ENCODE measurements around the gene SLC35D3.
"Not testable (repeated sequence)": the region's sequence is repeated elsewhere in the genome, so short reads cannot be mapped to it uniquely, and the experiment has no call there.

The SLC35D3 gene, protein sequence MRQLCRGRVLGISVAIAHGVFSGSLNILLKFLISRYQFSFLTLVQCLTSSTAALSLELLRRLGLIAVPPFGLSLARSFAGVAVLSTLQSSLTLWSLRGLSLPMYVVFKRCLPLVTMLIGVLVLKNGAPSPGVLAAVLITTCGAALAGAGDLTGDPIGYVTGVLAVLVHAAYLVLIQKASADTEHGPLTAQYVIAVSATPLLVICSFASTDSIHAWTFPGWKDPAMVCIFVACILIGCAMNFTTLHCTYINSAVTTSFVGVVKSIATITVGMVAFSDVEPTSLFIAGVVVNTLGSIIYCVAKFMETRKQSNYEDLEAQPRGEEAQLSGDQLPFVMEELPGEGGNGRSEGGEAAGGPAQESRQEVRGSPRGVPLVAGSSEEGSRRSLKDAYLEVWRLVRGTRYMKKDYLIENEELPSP

DNA sequence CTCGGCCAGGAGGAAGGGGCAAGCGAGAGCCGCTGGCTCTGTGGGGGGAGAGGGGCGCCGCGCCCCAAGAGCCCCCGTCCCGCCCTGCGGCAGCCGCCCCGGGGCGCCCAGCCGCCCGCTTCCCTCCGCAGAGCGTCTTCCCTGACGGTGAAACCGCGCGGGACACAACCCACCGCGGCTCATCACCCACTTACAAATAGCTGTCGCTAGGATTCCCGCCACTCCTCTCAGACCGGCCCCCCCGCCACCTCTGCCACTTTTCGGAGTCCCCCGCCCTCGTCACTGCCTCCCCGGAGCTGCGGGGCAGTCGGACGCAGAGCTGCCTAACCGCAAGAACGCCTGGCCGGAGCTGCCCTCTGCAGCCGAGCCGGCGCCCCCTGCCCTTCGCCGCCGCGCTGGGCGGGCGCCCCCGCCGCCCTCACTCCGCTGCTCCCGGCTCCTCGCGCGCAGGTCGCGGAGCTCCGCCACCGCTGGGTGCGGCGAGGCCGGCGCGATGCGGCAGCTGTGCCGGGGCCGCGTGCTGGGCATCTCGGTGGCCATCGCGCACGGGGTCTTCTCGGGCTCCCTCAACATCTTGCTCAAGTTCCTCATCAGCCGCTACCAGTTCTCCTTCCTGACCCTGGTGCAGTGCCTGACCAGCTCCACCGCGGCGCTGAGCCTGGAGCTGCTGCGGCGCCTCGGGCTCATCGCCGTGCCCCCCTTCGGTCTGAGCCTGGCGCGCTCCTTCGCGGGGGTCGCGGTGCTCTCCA is at the start of gene SLC35D3:
Gene SLC35D3 (plus strand): TSS at position 366 of the 749 bp plus-strand sequence. CDS start 128 bp downstream, at position 494.
- no peaks in the 10 kb centered on the region for H3K36me3 ChIP-seq (ENCODE audit: control insufficient read depth in 5 of 5, insufficient read depth in 5 of 5, low read length in 5 of 5)
- peaks cover 4 to 39% (median 35%) of the 10 kb centered on the region in 5 donors for H3K4me1 ChIP-seq (ENCODE audit: control insufficient read depth in 5 of 5, insufficient read depth in 5 of 5, low read length in 5 of 5)
- H3K9ac ChIP-seq (ENCODE audit: low read length in 5 of 5): no peak within 1 kb of the TSS
- no peaks in the 10 kb centered on the region for H3K9me3 ChIP-seq (ENCODE audit: control insufficient read depth in 5 of 5, low read length in 5 of 5)
- H3K4me3 ChIP-seq (ENCODE audit: low read depth in 1 of 5, low read length in 5 of 5): peak within 1 kb of the TSS in 4 of 5 donors; percentile 55 to 72 (median 62)
- no peak within 1 kb of the TSS for H3K27ac ChIP-seq (ENCODE audit: low read depth, low read length)
- H3K27me3 ChIP-seq (ENCODE audit: control insufficient read depth in 5 of 5, insufficient read depth in 4 of 5, low read length in 5 of 5): peaks cover 24 to 49% (median 36%) of the 10 kb centered on the region in 5 donors

- peaks cover 0 to 22% (median 12%) of the 10 kb centered on the region in 5 donors for H3K36me3 ChIP-seq (ENCODE audit: control insufficient read depth in 5 of 5, insufficient read depth in 5 of 5, low read length in 5 of 5)
- no peaks in the 10 kb centered on the region for H3K4me1 ChIP-seq (ENCODE audit: control insufficient read depth in 5 of 5, insufficient read depth in 5 of 5, low read length in 5 of 5)
- H3K4me3 ChIP-seq (ENCODE audit: low read depth in 1 of 5, low read length in 5 of 5): no peak overlapping the region
- no peak overlapping the region for H3K27ac ChIP-seq (ENCODE audit: low read depth, low read length)
- H3K9me3 ChIP-seq (ENCODE audit: control insufficient read depth in 5 of 5, low read length in 5 of 5): peaks cover 2 to 20% (median 12%) of the 10 kb centered on the region in 5 donors
- H3K9ac ChIP-seq (ENCODE audit: low read length in 5 of 5): no peak overlapping the region
- no peaks in the 10 kb centered on the region for H3K27me3 ChIP-seq (ENCODE audit: control insufficient read depth in 5 of 5, insufficient read depth in 4 of 5, low read length in 5 of 5)
These were observed 48.4 kb upstream of the SLC35D3 start for GRCh38 chr6:136873748-136874147.

- H3K9ac ChIP-seq (ENCODE audit: low read length in 5 of 5); H3K27me3 ChIP-seq (ENCODE audit: control insufficient read depth in 5 of 5, insufficient read depth in 4 of 5, low read length in 5 of 5); H3K4me1 ChIP-seq (ENCODE audit: control insufficient read depth in 5 of 5, insufficient read depth in 5 of 5, low read length in 5 of 5); H3K4me3 ChIP-seq (ENCODE audit: low read depth in 1 of 5, low read length in 5 of 5); H3K27ac ChIP-seq (ENCODE audit: low read depth, low read length): not testable (repeated sequence)
- Histone ChIP-seq H3K9me3 (ENCODE audit: control insufficient read depth in 5 of 5, low read length in 5 of 5) (peaks cover 2 to 20% (median 12%) of the 10 kb centered on the region in 5 donors), H3K36me3 (ENCODE audit: control insufficient read depth in 5 of 5, insufficient read depth in 5 of 5, low read length in 5 of 5) (peaks cover 0 to 19% (median 7%) of the 10 kb centered on the region in 5 donors)
These were observed 45.6 kb upstream of the SLC35D3 start for GRCh38 chr6:136876469-136876868.

- H3K27me3 ChIP-seq (ENCODE audit: control insufficient read depth in 5 of 5, insufficient read depth in 4 of 5, low read length in 5 of 5): no peaks in the 10 kb centered on the region
- no peak overlapping the region for H3K27ac ChIP-seq (ENCODE audit: low read depth, low read length)
- H3K36me3 ChIP-seq (ENCODE audit: control insufficient read depth in 5 of 5, insufficient read depth in 5 of 5, low read length in 5 of 5): peaks cover 0 to 3% (median 0%) of the 10 kb centered on the region in 5 donors
- no peak overlapping the region for H3K4me3 ChIP-seq (ENCODE audit: low read depth in 1 of 5, low read length in 5 of 5)
- no peaks in the 10 kb centered on the region for H3K9me3 ChIP-seq (ENCODE audit: control insufficient read depth in 5 of 5, low read length in 5 of 5)
- H3K9ac ChIP-seq (ENCODE audit: low read length in 5 of 5): no peak overlapping the region
- H3K4me1 ChIP-seq (ENCODE audit: control insufficient read depth in 5 of 5, insufficient read depth in 5 of 5, low read length in 5 of 5): no peaks in the 10 kb centered on the region
These were observed 41.2 kb upstream of the SLC35D3 start for GRCh38 chr6:136880748-136881460.

DNA sequence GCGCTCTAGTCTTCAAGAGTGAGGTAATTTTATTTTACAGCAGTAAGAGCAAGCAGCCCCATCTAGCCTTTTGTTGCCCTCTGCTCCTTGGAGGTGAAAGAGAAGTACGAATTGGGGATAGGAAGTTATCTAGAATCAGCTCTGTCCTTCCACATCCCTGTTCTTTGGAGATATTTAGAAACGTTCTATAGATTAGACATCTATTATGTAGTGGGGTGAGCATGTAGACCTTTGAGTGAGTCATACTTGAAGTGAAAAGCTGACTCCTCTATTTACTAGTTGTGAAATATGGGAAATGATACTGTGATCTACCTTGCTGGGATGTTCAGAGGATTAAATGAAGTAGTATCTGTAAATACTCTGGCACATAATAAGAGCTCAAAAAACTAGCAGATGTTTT is 36.0 kb upstream of the SLC35D3 start:
- Histone ChIP-seq H3K9ac (ENCODE audit: low read length in 5 of 5) (no peak overlapping the region), H3K4me1 (ENCODE audit: control insufficient read depth in 5 of 5, insufficient read depth in 5 of 5, low read length in 5 of 5) (no peaks in the 10 kb centered on the region), H3K4me3 (ENCODE audit: low read depth in 1 of 5, low read length in 5 of 5) (no peak overlapping the region)

GRCh38 chr6:136887953-136888352 is 34.1 kb upstream of the SLC35D3 start:
- Histone ChIP-seq H3K4me1 (ENCODE audit: control insufficient read depth in 5 of 5, insufficient read depth in 5 of 5, low read length in 5 of 5) (no peaks in the 10 kb centered on the region), H3K36me3 (ENCODE audit: control insufficient read depth in 5 of 5, insufficient read depth in 5 of 5, low read length in 5 of 5) (peaks cover 0 to 4% (median 0%) of the 10 kb centered on the region in 5 donors), H3K27me3 (ENCODE audit: control insufficient read depth in 5 of 5, insufficient read depth in 4 of 5, low read length in 5 of 5) (no peaks in the 10 kb centered on the region), H3K9me3 (ENCODE audit: control insufficient read depth in 5 of 5, low read length in 5 of 5) (no peaks in the 10 kb centered on the region), H3K27ac (ENCODE audit: low read depth, low read length) (no peak overlapping the region), H3K9ac (ENCODE audit: low read length in 5 of 5) (no peak overlapping the region), H3K4me3 (ENCODE audit: low read depth in 1 of 5, low read length in 5 of 5) (no peak overlapping the region)

More for the DNA sequence above, 36.0 kb upstream of the SLC35D3 start:
- H3K36me3 ChIP-seq (ENCODE audit: control insufficient read depth in 5 of 5, insufficient read depth in 5 of 5, low read length in 5 of 5): peaks cover 0 to 4% (median 0%) of the 10 kb centered on the region in 5 donors
- no peaks in the 10 kb centered on the region for H3K27me3 ChIP-seq (ENCODE audit: control insufficient read depth in 5 of 5, insufficient read depth in 4 of 5, low read length in 5 of 5)
- no peaks in the 10 kb centered on the region for H3K9me3 ChIP-seq (ENCODE audit: control insufficient read depth in 5 of 5, low read length in 5 of 5)
- no peak overlapping the region for H3K27ac ChIP-seq (ENCODE audit: low read depth, low read length)

DNA sequence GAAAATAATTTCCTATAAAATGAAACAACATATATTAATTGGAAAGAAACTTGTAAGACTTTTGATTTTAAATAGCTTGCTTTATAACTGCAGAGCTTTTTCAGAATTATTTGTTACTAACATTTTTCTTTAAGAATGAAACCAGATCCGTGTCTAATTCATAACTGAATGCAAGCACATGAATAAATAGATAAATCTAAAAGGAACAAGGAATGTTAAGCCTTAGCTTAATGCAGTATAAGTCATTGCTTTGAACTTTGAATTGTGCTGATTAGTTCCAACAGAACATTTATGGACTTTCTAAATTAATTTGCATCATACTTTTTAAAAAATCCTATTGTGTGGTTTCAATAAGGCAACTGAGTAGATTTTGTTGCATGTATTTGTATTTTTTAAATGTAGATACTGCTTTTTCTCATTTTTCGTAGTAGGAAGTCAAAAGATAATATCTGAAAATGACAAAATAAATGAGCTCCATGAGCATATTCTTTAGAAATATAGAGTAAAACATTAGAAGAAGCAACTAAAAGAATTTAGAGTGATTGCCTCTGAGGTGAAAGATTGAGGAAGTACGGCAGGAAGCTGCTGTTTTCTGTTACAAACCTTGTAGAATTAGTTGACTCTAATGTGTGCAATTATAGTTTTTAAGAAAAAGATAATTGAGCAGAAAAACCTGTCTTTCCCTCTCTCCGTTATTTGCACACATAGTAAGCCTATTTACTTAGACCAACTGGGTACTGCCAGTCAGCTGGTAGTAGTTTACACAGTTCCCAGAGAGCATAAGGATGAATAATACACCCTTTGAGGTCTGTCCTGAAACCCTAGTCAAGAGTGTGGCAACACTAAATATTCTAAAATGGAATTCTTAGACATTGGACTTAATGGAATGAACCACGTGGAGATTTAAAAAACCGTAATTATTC is 32.6 kb upstream of the SLC35D3 start:
- H3K27me3 ChIP-seq (ENCODE audit: control insufficient read depth in 5 of 5, insufficient read depth in 4 of 5, low read length in 5 of 5): no peaks in the 10 kb centered on the region
- H3K9ac ChIP-seq (ENCODE audit: low read length in 5 of 5): no peak overlapping the region
- no peak overlapping the region for H3K27ac ChIP-seq (ENCODE audit: low read depth, low read length)
- H3K4me1 ChIP-seq (ENCODE audit: control insufficient read depth in 5 of 5, insufficient read depth in 5 of 5, low read length in 5 of 5): peaks cover 0 to 2% (median 0%) of the 10 kb centered on the region in 5 donors
- H3K4me3 ChIP-seq (ENCODE audit: low read depth in 1 of 5, low read length in 5 of 5): no peak overlapping the region
- H3K9me3 ChIP-seq (ENCODE audit: control insufficient read depth in 5 of 5, low read length in 5 of 5): no peaks in the 10 kb centered on the region
- peaks cover 0 to 4% (median 3%) of the 10 kb centered on the region in 5 donors for H3K36me3 ChIP-seq (ENCODE audit: control insufficient read depth in 5 of 5, insufficient read depth in 5 of 5, low read length in 5 of 5)

DNA sequence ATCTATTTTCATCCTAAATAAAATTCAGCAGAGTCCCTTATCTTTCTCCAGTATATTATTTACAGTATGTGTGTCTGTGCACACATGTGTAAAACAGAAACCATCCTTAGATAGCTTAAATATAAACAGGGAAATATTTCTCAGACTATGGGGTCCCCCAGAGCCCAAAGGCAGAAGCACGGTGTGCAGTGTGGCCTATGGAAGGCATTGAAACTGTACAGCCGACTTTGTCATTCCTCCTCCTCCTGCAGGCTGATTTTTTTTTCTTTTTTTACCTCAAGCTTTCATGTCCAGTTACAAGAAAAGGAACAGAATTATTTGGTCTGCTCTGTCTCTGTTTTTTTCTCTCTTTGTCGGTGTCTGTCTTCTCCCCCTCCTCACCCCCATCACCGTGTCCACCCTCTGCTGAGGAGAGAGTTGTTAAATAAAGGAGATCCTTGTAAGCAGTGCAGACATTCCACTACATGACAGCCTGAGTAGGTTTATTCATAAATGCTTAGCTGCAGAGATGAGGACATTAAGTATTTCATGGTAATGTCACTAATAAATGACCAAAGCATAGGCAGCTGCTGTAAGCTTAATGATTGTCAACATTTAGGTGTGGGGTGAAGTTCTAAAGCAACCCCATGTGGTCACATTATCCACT is 31.8 kb upstream of the SLC35D3 start:
- Histone ChIP-seq H3K27me3 (ENCODE audit: control insufficient read depth in 5 of 5, insufficient read depth in 4 of 5, low read length in 5 of 5) (no peaks in the 10 kb centered on the region), H3K9ac (ENCODE audit: low read length in 5 of 5) (no peak overlapping the region), H3K36me3 (ENCODE audit: control insufficient read depth in 5 of 5, insufficient read depth in 5 of 5, low read length in 5 of 5) (peaks cover 0 to 4% (median 3%) of the 10 kb centered on the region in 5 donors), H3K4me1 (ENCODE audit: control insufficient read depth in 5 of 5, insufficient read depth in 5 of 5, low read length in 5 of 5) (peaks cover 0 to 2% (median 0%) of the 10 kb centered on the region in 5 donors), H3K9me3 (ENCODE audit: control insufficient read depth in 5 of 5, low read length in 5 of 5) (no peaks in the 10 kb centered on the region), H3K4me3 (ENCODE audit: low read depth in 1 of 5, low read length in 5 of 5) (no peak overlapping the region), H3K27ac (ENCODE audit: low read depth, low read length) (no peak overlapping the region)

GRCh38 chr6:136890986-136891385 is 31.1 kb upstream of the SLC35D3 start:
- H3K9me3 ChIP-seq (ENCODE audit: control insufficient read depth in 5 of 5, low read length in 5 of 5): no peaks in the 10 kb centered on the region
- H3K9ac ChIP-seq (ENCODE audit: low read length in 5 of 5): no peak overlapping the region
- H3K4me1 ChIP-seq (ENCODE audit: control insufficient read depth in 5 of 5, insufficient read depth in 5 of 5, low read length in 5 of 5): peaks cover 0 to 2% (median 0%) of the 10 kb centered on the region in 5 donors
- no peak overlapping the region for H3K27ac ChIP-seq (ENCODE audit: low read depth, low read length)
- no peaks in the 10 kb centered on the region for H3K27me3 ChIP-seq (ENCODE audit: control insufficient read depth in 5 of 5, insufficient read depth in 4 of 5, low read length in 5 of 5)
- peaks cover 0 to 3% (median 0%) of the 10 kb centered on the region in 5 donors for H3K36me3 ChIP-seq (ENCODE audit: control insufficient read depth in 5 of 5, insufficient read depth in 5 of 5, low read length in 5 of 5)
- no peak overlapping the region for H3K4me3 ChIP-seq (ENCODE audit: low read depth in 1 of 5, low read length in 5 of 5)

All from subcutaneous abdominal adipose tissue (tissue), 5 donors.